SK-N-SH (cell line): Measurements from ENCODE around the gene USP16. TPM values are rescaled to one million over a fixed set of nuclear protein-coding genes. Genes with fewer than 3 reads are reported as not detected.
A peak's percentile ranks its signal among the peaks of the same experiment; 100 is the strongest.

Experiments
- CTCF ChIA-PET: fragments of 300-600, 350-600 bp; formaldehyde crosslinking; extraction: SDS; loops from one replicate; lab custom pipeline; 2021; lab: Yijun Ruan, JAX
- POLR2A ChIA-PET: fragments of 350-600 bp; sonication (Branson Sonifier 250); formaldehyde crosslinking; extraction: SDS; loops from one replicate; lab custom pipeline; 2020; ENCODE audit warnings: antibody characterized with exemption, inconsistent platforms; lab: Yijun Ruan, JAX
- DNase-seq: peaks from one replicate; pipeline ENCODE4 v3.0.0; 2012
- H2AFZ ChIP-seq: fragments of 200-600 bp; sonication (generic); 2 replicates; pipeline ENCODE4 v1.8.1; 2016; ENCODE audit warnings: antibody characterized with exemption, mild to moderate bottlenecking, low read depth
- H3F3A ChIP-seq: fragments of 200-600 bp; sonication (generic); replicated peaks from 2 replicates; pipeline ENCODE3; 2016; ENCODE audit warnings: antibody characterized with exemption, mild to moderate bottlenecking; ENCODE audit not compliant: insufficient read depth
- H3K27ac ChIP-seq, 2 experiments: fragments of 200-500 bp in 1 of 2; fragments of 200-600 bp in 1 of 2; sonication (Bioruptor generic) in 1 of 2; sonication (generic), shearing (Covaris generic) in 1 of 2; 2 replicates each; pipeline versions ENCODE4 v1.5.1 to v1.6.1; 2014 to 2016; ENCODE audit warnings: low read depth in 2 of 2, inconsistent platforms in 1 of 2, low read length in 1 of 2, mild to moderate bottlenecking in 1 of 2, mixed read lengths in 1 of 2
- H3K27me3 ChIP-seq: fragments of 200-600 bp; sonication (generic), shearing (Covaris generic); 2 replicates; pipeline ENCODE4 v1.6.1; 2016; ENCODE audit warnings: mixed run types; ENCODE audit not compliant: insufficient read depth
- H3K36me3 ChIP-seq, 2 experiments: fragments of 200-500 bp in 1 of 2; fragments of 200-600 bp in 1 of 2; sonication (Bioruptor generic) in 1 of 2; sonication (generic) in 1 of 2; replicated peaks in 1 of 2; 2 replicates each; pipeline versions ENCODE3 to v1.5.1; 2014 to 2016; ENCODE audit warnings: low read length in 1 of 2, mild to moderate bottlenecking in 1 of 2; ENCODE audit not compliant: insufficient read depth in 2 of 2, control insufficient read depth in 1 of 2
- H3K4me1 ChIP-seq, 2 experiments: fragments of 200-500 bp in 1 of 2; fragments of 200-600 bp in 1 of 2; sonication (Bioruptor generic) in 1 of 2; sonication (generic), shearing (Covaris generic) in 1 of 2; 2 replicates each; pipeline versions ENCODE4 v1.5.1 to v1.6.1; 2014 to 2016; ENCODE audit warnings: low read depth in 1 of 2, low read length in 1 of 2, mixed run types in 1 of 2; ENCODE audit not compliant: insufficient read depth in 2 of 2, control insufficient read depth in 1 of 2
- H3K4me2 ChIP-seq: fragments of 200-600 bp; sonication (generic), shearing (Covaris generic); 2 replicates; pipeline ENCODE4 v1.6.1; 2017; ENCODE audit warnings: mixed run types
- H3K4me3 ChIP-seq, 2 experiments: fragments of 200-500 bp in 1 of 2; fragments of 200-600 bp in 1 of 2; sonication (Bioruptor generic) in 1 of 2; sonication (generic), shearing (Covaris generic) in 1 of 2; 2 replicates each; pipeline versions ENCODE4 v1.5.1 to v1.8.1; 2014 to 2016; ENCODE audit warnings: low read depth in 2 of 2, inconsistent platforms in 1 of 2, low read length in 1 of 2, mild to moderate bottlenecking in 1 of 2, mixed read lengths in 1 of 2, moderate library complexity in 1 of 2
- H3K79me2 ChIP-seq: fragments of 200-600 bp; sonication (generic); 2 replicates; pipeline ENCODE4 v1.8.1; 2017; ENCODE audit warnings: mild to moderate bottlenecking; ENCODE audit not compliant: insufficient read depth
- H3K9ac ChIP-seq: fragments of 200-600 bp; sonication (generic); 2 replicates; pipeline ENCODE4 v1.6.1; 2017; ENCODE audit warnings: mixed run types
- H3K9me2 ChIP-seq: fragments of 200-600 bp; sonication (generic); 2 replicates; pipeline ENCODE4 v1.6.1; 2017; ENCODE audit warnings: mixed run types
- H3K9me3 ChIP-seq: fragments of 200-600 bp; sonication (generic); 2 replicates; pipeline ENCODE4 v1.6.1; 2017; ENCODE audit warnings: mixed run types, mild to moderate bottlenecking, moderate library complexity
- H4K20me1 ChIP-seq: fragments of 200-600 bp; sonication (generic); 2 replicates; pipeline ENCODE4 v1.6.1; 2017; ENCODE audit warnings: mild to moderate bottlenecking, mixed run types; ENCODE audit not compliant: insufficient read depth
- EP300 ChIP-seq, 2 experiments: IDR thresholded peaks; 2 replicates each; pipeline versions ENCODE4 v1.4.0 to v1.6.1; 2012; ENCODE audit warnings: borderline replicate concordance in 1 of 2, low read depth in 1 of 2, low read length in 1 of 2
- FOSL2 ChIP-seq: IDR thresholded peaks from 2 replicates; pipeline ENCODE4 v1.4.0; 2012; ENCODE audit warnings: low read depth, mild to moderate bottlenecking, moderate library complexity, borderline replicate concordance
- FOXJ3 ChIP-seq: sonication (generic); formaldehyde crosslinking; IDR thresholded peaks from 2 replicates; pipeline ENCODE4 v1.5.1; 2020; ENCODE audit warnings: mild to moderate bottlenecking, missing genetic modification reagents
- IRF3 ChIP-seq: fragments of 150-350 bp; IDR thresholded peaks from 2 replicates; pipeline ENCODE4 v1.6.1; 2016; ENCODE audit warnings: mild to moderate bottlenecking, low read depth, low read length
- JUND ChIP-seq: IDR thresholded peaks from 2 replicates; pipeline ENCODE4 v1.4.0; 2012
- RAD21 ChIP-seq: IDR thresholded peaks from 2 replicates; pipeline ENCODE4 v1.6.1; 2012; ENCODE audit warnings: mild to moderate bottlenecking, low read length
- RFX5 ChIP-seq: IDR thresholded peaks from 2 replicates; pipeline ENCODE4 v1.6.1; 2012; ENCODE audit warnings: mild to moderate bottlenecking, improper control_type of control experiment, low read length
- TCF12 ChIP-seq: IDR thresholded peaks from 2 replicates; pipeline ENCODE4 v1.4.0; 2012
- TEAD4 ChIP-seq: IDR thresholded peaks from 2 replicates; pipeline ENCODE4 v1.4.0; 2012; ENCODE audit warnings: mild to moderate bottlenecking, borderline replicate concordance; ENCODE audit not compliant: insufficient read depth
- USF2 ChIP-seq: fragments of 150-350 bp; IDR thresholded peaks from 2 replicates; pipeline ENCODE4 v1.6.1; 2017; ENCODE audit warnings: antibody characterized with exemption, low read length, low read depth, borderline replicate concordance
- WGBS: methylation state at CpG from one replicate; pipeline ENCODE4 v1.1.6; 2017; ENCODE audit warnings: low lambda C conversion rate; 5-methylcytosine and 5-hydroxymethylcytosine counted together
- polyA plus RNA-seq, 3 experiments: library from polyadenylated mRNA; depleted of rRNA; stranded (reverse); fragments of >200 nt; gene quantifications; 2 replicates each; pipeline ENCODE4 v1.2.3, GENCODE V29; 2012
- TF ChIP-seq, protein P1 (sequence below): fragments of 200-600 bp; sonication (generic); IDR thresholded peaks from 2 replicates; pipeline ENCODE4 v1.6.1; 2017; ENCODE audit warnings: antibody characterized with exemption, mild to moderate bottlenecking, moderate library complexity
- TF ChIP-seq, protein P2 (sequence below): IDR thresholded peaks from 2 replicates; pipeline ENCODE4; 2012

The USP16 gene
- polyA plus RNA-seq, 1 of the 3 experiments (the other 2 are of a cell fraction), result 9.2 TPM

- Histone ChIP-seq H3K4me3 (no peak overlapping the region), H4K20me1 (no peaks in the 10 kb centered on the region), H3K9ac (no peak overlapping the region; the same call in 1 of the 2 replicates), H3K27me3 (no peaks in the 10 kb centered on the region), H3K79me2 (no peaks in the 10 kb centered on the region), H3K27ac (peak overlapping the region in 1 of 2 experiments; percentile 33; a peak in 2 of 4 replicates), H3K4me2 (no peak overlapping the region), H2AFZ (peak overlapping the region; percentile 27; the same call in 1 of the 2 replicates), H3K36me3 (no peaks in the 10 kb centered on the region), H3K9me2 (no peaks in the 10 kb centered on the region), H3K4me1 (peaks cover 0 to 21% of the 10 kb centered on the region in 2 experiments; a peak in 1 of 4 replicates), H3K9me3 (no peaks in the 10 kb centered on the region), H3F3A (peaks cover 5% of the 10 kb centered on the region)
- no peak for DNase-seq
- ChIA-PET CTCF (interaction anchor here (0.9 to 1.6 kb wide), 5 partner anchors 14 to 257 kb away, joined by 3 to 8 read pairs (median 4); no protein-coding TSS in a partner anchor), POLR2A (no interaction called here)
- TF ChIP-seq JUND (peak; percentile 82), RFX5 (no peak), FOSL2 (peak; percentile 76; the same call in 1 of the 2 replicates), TEAD4 (0 out of 2 replicates have a peak, but pooled peaks have one; percentile 60), TCF12 (peak; percentile 61), EP300 (IDR thresholded peaks at IDR 0.05; ENCODE audit: borderline replicate concordance in 1 of 2, low read depth in 1 of 2, low read length in 1 of 2) (peak in 1 of 2 experiments; percentile 37; a peak in 1 of 4 replicates)
- TF ChIP-seq, protein P1, sequence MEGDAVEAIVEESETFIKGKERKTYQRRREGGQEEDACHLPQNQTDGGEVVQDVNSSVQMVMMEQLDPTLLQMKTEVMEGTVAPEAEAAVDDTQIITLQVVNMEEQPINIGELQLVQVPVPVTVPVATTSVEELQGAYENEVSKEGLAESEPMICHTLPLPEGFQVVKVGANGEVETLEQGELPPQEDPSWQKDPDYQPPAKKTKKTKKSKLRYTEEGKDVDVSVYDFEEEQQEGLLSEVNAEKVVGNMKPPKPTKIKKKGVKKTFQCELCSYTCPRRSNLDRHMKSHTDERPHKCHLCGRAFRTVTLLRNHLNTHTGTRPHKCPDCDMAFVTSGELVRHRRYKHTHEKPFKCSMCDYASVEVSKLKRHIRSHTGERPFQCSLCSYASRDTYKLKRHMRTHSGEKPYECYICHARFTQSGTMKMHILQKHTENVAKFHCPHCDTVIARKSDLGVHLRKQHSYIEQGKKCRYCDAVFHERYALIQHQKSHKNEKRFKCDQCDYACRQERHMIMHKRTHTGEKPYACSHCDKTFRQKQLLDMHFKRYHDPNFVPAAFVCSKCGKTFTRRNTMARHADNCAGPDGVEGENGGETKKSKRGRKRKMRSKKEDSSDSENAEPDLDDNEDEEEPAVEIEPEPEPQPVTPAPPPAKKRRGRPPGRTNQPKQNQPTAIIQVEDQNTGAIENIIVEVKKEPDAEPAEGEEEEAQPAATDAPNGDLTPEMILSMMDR, result no peak
- TF ChIP-seq, protein P2, sequence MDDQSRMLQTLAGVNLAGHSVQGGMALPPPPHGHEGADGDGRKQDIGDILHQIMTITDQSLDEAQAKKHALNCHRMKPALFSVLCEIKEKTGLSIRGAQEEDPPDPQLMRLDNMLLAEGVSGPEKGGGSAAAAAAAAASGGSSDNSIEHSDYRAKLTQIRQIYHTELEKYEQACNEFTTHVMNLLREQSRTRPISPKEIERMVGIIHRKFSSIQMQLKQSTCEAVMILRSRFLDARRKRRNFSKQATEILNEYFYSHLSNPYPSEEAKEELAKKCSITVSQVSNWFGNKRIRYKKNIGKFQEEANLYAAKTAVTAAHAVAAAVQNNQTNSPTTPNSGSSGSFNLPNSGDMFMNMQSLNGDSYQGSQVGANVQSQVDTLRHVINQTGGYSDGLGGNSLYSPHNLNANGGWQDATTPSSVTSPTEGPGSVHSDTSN, result peak; percentile 27
- 11% methylated on average over 1 of the region's 1 CpG for WGBS
Measured at GRCh38 chr21:29091033-29091432, 66.6 kb downstream of the USP16 start.

DNA sequence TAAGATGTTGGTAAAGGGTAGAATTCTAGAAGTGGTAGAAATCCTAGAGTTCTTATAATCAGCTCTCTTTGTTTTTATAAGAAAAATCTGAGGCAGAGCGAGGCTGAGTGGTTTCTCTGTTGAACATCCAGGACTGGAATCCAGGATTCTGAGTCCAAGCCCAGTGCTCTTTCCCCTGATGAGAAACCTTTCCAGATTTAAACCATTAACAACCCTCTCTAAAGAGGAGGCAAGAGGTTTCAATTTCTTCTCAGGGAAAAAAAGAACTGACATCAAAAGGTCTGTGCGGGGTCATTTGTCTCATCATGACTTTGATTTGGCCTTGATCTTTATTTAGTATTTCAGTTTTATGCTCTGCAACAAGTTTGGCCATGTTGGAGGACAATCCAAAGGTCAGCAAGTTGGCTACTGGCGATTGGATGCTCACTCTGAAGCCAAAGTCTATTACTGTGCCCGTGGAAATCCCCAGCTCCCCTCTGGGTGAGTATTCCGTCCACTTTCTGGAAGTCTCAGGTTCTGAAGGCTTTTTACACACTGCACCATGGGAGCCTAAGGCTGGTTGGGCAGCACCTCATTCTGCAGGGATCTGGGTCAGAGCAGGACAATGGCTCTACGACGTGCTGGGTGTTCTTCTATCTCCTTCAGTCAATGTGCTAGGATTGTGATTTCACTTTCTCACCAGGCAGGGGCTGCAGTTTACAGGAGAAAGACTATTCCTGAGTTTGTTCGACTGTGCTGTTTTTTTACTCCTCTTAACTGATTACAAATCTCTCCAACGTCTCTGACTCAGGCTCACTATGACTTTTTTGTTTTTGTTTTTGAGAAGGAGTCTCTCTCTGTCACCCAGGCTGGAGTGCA, 67.9 kb downstream of the USP16 start:
- no peaks in the 10 kb centered on the region for H3K27me3 ChIP-seq
- no peaks in the 10 kb centered on the region for H3K79me2 ChIP-seq
- H3F3A ChIP-seq, result peaks cover 5% of the 10 kb centered on the region
- no peaks in the 10 kb centered on the region for H3K9me2 ChIP-seq
- no peak overlapping the region for H3K4me3 ChIP-seq
- peaks cover 0 to 21% of the 10 kb centered on the region in 2 experiments; a peak in 1 of 4 replicates for H3K4me1 ChIP-seq
- no peak for DNase-seq
- POLR2A ChIA-PET, result no interaction called here
- H3K4me2 ChIP-seq, result peak overlapping the region; percentile 29
- 37% methylated on average over 9 of the region's 9 CpGs for WGBS
- no peaks in the 10 kb centered on the region for H3K9me3 ChIP-seq
- no peaks in the 10 kb centered on the region for H4K20me1 ChIP-seq
- TF ChIP-seq FOXJ3 (no peak), RAD21 (peak; percentile 2; the same call in 1 of the 2 replicates), IRF3 (no peak), USF2 (no peak)
- H2AFZ ChIP-seq, result peak overlapping the region; percentile 44; the same call in 1 of the 2 replicates
- CTCF ChIA-PET, result interaction anchor here (1.3 kb wide), 2 partner anchors 13 to 253 kb away, joined by 3 to 7 read pairs; no protein-coding TSS in a partner anchor
- H3K9ac ChIP-seq, result no peak overlapping the region
- peak overlapping the region in 1 of 2 experiments; percentile 45; a peak in 1 of 4 replicates for H3K27ac ChIP-seq
- no peaks in the 10 kb centered on the region for H3K36me3 ChIP-seq
